Neural cell (in vitro differentiated cells): ENCODE results near the gene SEC16A.

ENCODE experiments used
- CTCF ChIP-seq: fragments of 450-650 bp; IDR thresholded peaks from 2 replicates; pipeline ENCODE4 v1.5.1; 2014; ENCODE audit warnings: antibody characterized with exemption, mild to moderate bottlenecking, moderate library complexity; ENCODE audit not compliant: poor library complexity, severe bottlenecking
- EP300 ChIP-seq: fragments of 450-650 bp; conservative IDR thresholded peaks from 2 replicates; pipeline ENCODE4 v1.6.1; 2014; ENCODE audit warnings: antibody characterized with exemption, mild to moderate bottlenecking, moderate library complexity; ENCODE audit not compliant: poor library complexity, severe bottlenecking
- EZH2 ChIP-seq: fragments of 200-600, 300-800 bp; shearing (Covaris generic), sonication (generic); IDR thresholded peaks from 2 replicates; pipeline ENCODE4 v1.6.1; 2014; ENCODE audit warnings: antibody characterized with exemption, low read length, borderline replicate concordance, mild to moderate bottlenecking; ENCODE audit not compliant: insufficient read depth, poor library complexity, severe bottlenecking
- MXI1 ChIP-seq: fragments of 450-650 bp; conservative IDR thresholded peaks from 2 replicates; pipeline ENCODE4 v1.6.1; 2014; ENCODE audit warnings: antibody characterized with exemption, mild to moderate bottlenecking; ENCODE audit not compliant: poor library complexity, severe bottlenecking
- POLR2AphosphoS5 ChIP-seq: IDR thresholded peaks from 2 replicates; pipeline ENCODE4 v1.6.1; 2012
- RAD21 ChIP-seq: fragments of 450-650 bp; conservative IDR thresholded peaks from 2 replicates; pipeline ENCODE4 v1.6.1; 2014; ENCODE audit warnings: antibody characterized with exemption, mild to moderate bottlenecking, moderate library complexity
- REST ChIP-seq: IDR thresholded peaks from 2 replicates; pipeline ENCODE4 v1.6.1; 2012; ENCODE audit warnings: borderline replicate concordance

- TF ChIP-seq MXI1 (no peak), CTCF (no peak), RAD21 (no peak), POLR2AphosphoS5 (no peak), REST (no peak), EZH2 (no peak), EP300 (no peak)
Measured at GRCh38 chr9:136462664-136463063, 20.2 kb downstream of the SEC16A start.
